HCT116 (cell line): Measurements from ENCODE around the gene UPK3A. TPM values are rescaled to one million over a fixed set of nuclear protein-coding genes. Genes with fewer than 3 reads are reported as not detected.

Experiments
- ATAC-seq: fragments of 200-7000 bp; cut with Tn5 transposase; 2 replicates; pipeline ENCODE4 v1.9.1; 2020; ENCODE audit warnings: mild to moderate bottlenecking, moderate library complexity
- BruUV-seq: library from RNA; stranded (reverse); fragments of 400-500 nt; replicated peaks from 2 replicates; lab custom pipeline; 2021; lab: Mats Ljungman, UMichigan
- CTCF ChIA-PET: fragments of 300-600 bp; sonication (Branson Sonifier 250); formaldehyde crosslinking; loops from one replicate; lab custom pipeline; 2021; ENCODE audit warnings: antibody characterized with exemption; lab: Charles Lee
- POLR2A ChIA-PET: fragments of 300-600, 350-600 bp; sonication (Branson Sonifier 250); formaldehyde crosslinking; loops from one replicate; lab custom pipeline; 2021; ENCODE audit warnings: antibody characterized with exemption; lab: Charles Lee
- RAD21 ChIA-PET, 2 experiments: fragments of 300-600 bp; sonication (Branson Sonifier 250); formaldehyde crosslinking; loops; one replicate each; lab custom pipeline; 2023; ENCODE audit warnings: low total read pairs in 2 of 2; ENCODE audit not compliant: uncharacterized antibody in 2 of 2, unreplicated experiment in 2 of 2, low non-redundant PET in 1 of 2; lab: Charles Lee
- DNase-seq: peaks from one replicate; pipeline ENCODE4 v3.0.0-alpha.2; 2010; ENCODE audit warnings: low read depth, low spot score
- H2AFZ ChIP-seq: fragments of 200-600 bp; shearing (Covaris generic), sonication (generic); 2 replicates; pipeline ENCODE4 v1.6.1; 2017; ENCODE audit warnings: low read depth, mixed run types, mixed read lengths, antibody characterized with exemption, low read length; ENCODE audit not compliant: poor library complexity, severe bottlenecking
- H3K27ac ChIP-seq: 2 replicates; pipeline ENCODE4 v1.5.1; 2012; ENCODE audit warnings: low read depth, low read length
- H3K27me3 ChIP-seq: fragments of 200-600 bp; sonication (generic); 2 replicates; pipeline ENCODE4 v1.6.1; 2016; ENCODE audit warnings: mixed run types, low read length, mixed read lengths; ENCODE audit not compliant: insufficient read depth
- H3K36me3 ChIP-seq, 2 experiments: fragments of 200-500 bp in 1 of 2; fragments of 200-600 bp in 1 of 2; sonication (Bioruptor generic) in 1 of 2; sonication (generic) in 1 of 2; 2 replicates each; pipeline versions ENCODE4 v1.5.1 to v1.6.1; 2014 to 2016; ENCODE audit warnings: low read length in 2 of 2, inconsistent platforms in 1 of 2, mixed read lengths in 1 of 2, mixed run types in 1 of 2; ENCODE audit not compliant: insufficient read depth in 2 of 2, control insufficient read depth in 1 of 2
- H3K4me1 ChIP-seq, 2 experiments: fragments of 200-600 bp in 1 of 2; sonication (generic) in 1 of 2; 2 replicates each; pipeline versions ENCODE4 v1.5.1 to v1.6.1; 2012 to 2017; ENCODE audit warnings: low read length in 2 of 2, inconsistent platforms in 1 of 2, mild to moderate bottlenecking in 1 of 2, mixed read lengths in 1 of 2, mixed run types in 1 of 2, moderate library complexity in 1 of 2; ENCODE audit not compliant: insufficient read depth in 2 of 2, control insufficient read depth in 1 of 2
- H3K4me2 ChIP-seq: fragments of 200-600 bp; sonication (generic); 2 replicates; pipeline ENCODE4 v1.6.1; 2017; ENCODE audit warnings: mixed run types, low read length, mixed read lengths
- H3K4me3 ChIP-seq, 2 experiments: fragments of 200-600 bp in 1 of 2; sonication (generic) in 1 of 2; replicated peaks in 1 of 2; 2 replicates each; pipeline ENCODE4 v1.5.1; 2011 to 2016; ENCODE audit warnings: low read length in 2 of 2, control low read depth in 1 of 2, low read depth in 1 of 2, mild to moderate bottlenecking in 1 of 2, mixed read lengths in 1 of 2, mixed run types in 1 of 2
- H3K79me2 ChIP-seq: fragments of 200-600 bp; sonication (generic); 2 replicates; pipeline ENCODE4 v1.6.1; 2017; ENCODE audit warnings: mild to moderate bottlenecking, mixed run types, low read length, moderate library complexity, mixed read lengths; ENCODE audit not compliant: insufficient read depth
- H3K9ac ChIP-seq: fragments of 200-600 bp; sonication (generic); 2 replicates; pipeline ENCODE4 v1.6.1; 2016; ENCODE audit warnings: low read length, mixed read lengths
- H3K9me2 ChIP-seq: fragments of 200-600 bp; sonication (generic), shearing (Covaris generic); 2 replicates; pipeline ENCODE4 v1.6.1; 2017; ENCODE audit warnings: mixed run types, mild to moderate bottlenecking, moderate library complexity; ENCODE audit not compliant: insufficient read depth
- H3K9me3 ChIP-seq, 2 experiments: fragments of 200-500 bp in 1 of 2; fragments of 200-600 bp in 1 of 2; sonication (Bioruptor generic) in 1 of 2; sonication (generic) in 1 of 2; 2 replicates each; pipeline ENCODE4 v1.6.1; 2014 to 2017; ENCODE audit warnings: low read length in 2 of 2, mixed read lengths in 2 of 2, inconsistent platforms in 1 of 2, low read depth in 1 of 2, mild to moderate bottlenecking in 1 of 2, mixed run types in 1 of 2, moderate library complexity in 1 of 2; ENCODE audit not compliant: control insufficient read depth in 1 of 2, insufficient read depth in 1 of 2
- H4K20me1 ChIP-seq: fragments of 200-600 bp; sonication (generic), shearing (Covaris generic); 2 replicates; pipeline ENCODE4 v1.6.1; 2017; ENCODE audit warnings: mixed run types, mild to moderate bottlenecking, moderate library complexity; ENCODE audit not compliant: insufficient read depth
- CBX3 ChIP-seq: IDR thresholded peaks from 2 replicates; pipeline ENCODE4 v1.6.1; 2012; ENCODE audit warnings: low read depth
- CEBPB ChIP-seq: IDR thresholded peaks from 2 replicates; pipeline ENCODE4 v1.6.1; 2012; ENCODE audit warnings: low read depth
- CTCF ChIP-seq, 3 experiments: fragments of 200-600 bp in 1 of 3; sonication (generic) in 1 of 3; IDR thresholded peaks in 2 of 3; conservative IDR thresholded peaks in 1 of 3; 2 replicates each; pipeline ENCODE4 v1.5.1; 2012 to 2017; ENCODE audit warnings: low read depth in 2 of 3, low read length in 2 of 3, antibody characterized with exemption in 1 of 3, borderline replicate concordance in 1 of 3, control low read depth in 1 of 3, mild to moderate bottlenecking in 1 of 3, mixed read lengths in 1 of 3, mixed run types in 1 of 3, moderate library complexity in 1 of 3; ENCODE audit not compliant: insufficient read depth in 1 of 3
- EGR1 ChIP-seq: IDR thresholded peaks from 2 replicates; pipeline ENCODE4 v1.6.1; 2012; ENCODE audit warnings: low read depth
- ELF1 ChIP-seq: IDR thresholded peaks from 2 replicates; pipeline ENCODE4 v1.6.1; 2012; ENCODE audit warnings: low read depth, borderline replicate concordance
- EZH2phosphoT487 ChIP-seq: fragments of 200-600 bp; IDR thresholded peaks from 2 replicates; pipeline ENCODE4 v1.6.1; 2018; ENCODE audit warnings: antibody characterized with exemption, borderline replicate concordance
- JUND ChIP-seq: IDR thresholded peaks from 2 replicates; pipeline ENCODE4 v1.6.1; 2012
- POLR2A ChIP-seq: IDR thresholded peaks from 2 replicates; pipeline ENCODE4 v1.7.0; 2011; ENCODE audit warnings: borderline replicate concordance; ENCODE audit not compliant: insufficient read depth, insufficient read length; ENCODE audit errors: extremely low read depth
- SIN3A ChIP-seq: IDR thresholded peaks from 2 replicates; pipeline ENCODE4 v1.6.1; 2012; ENCODE audit warnings: low read depth
- SRF ChIP-seq: IDR thresholded peaks from 2 replicates; pipeline ENCODE4 v1.6.1; 2012; ENCODE audit warnings: low read depth
- intact Hi-C: fragments of 100-400 bp; cut with micrococcal nuclease; formaldehyde crosslinking; loops from 2 replicates; pipeline ENCODE4 v1.10.0; 2022
- total RNA-seq: library from RNA; stranded (reverse); gene quantifications from one replicate; pipeline ENCODE4 v1.2.1, GENCODE V29; 2021; ENCODE audit not compliant: unreplicated experiment

Gene UPK3A
- total RNA-seq, 1 experiment from 2014 or later, result not detected

- H4K20me1 ChIP-seq, result no peaks in the 10 kb centered on the region
- BruUV-seq, result no TSS peak
- no peak overlapping the region for H3K4me3 ChIP-seq
- RAD21 ChIA-PET, result no interaction called here
- DNase-seq (no peak), ATAC-seq (no peak)
- no peaks in the 10 kb centered on the region for H3K27me3 ChIP-seq
- H3K36me3 ChIP-seq, result no peaks in the 10 kb centered on the region
- no peak for TF ChIP-seq SIN3A
- TF ChIP-seq EZH2phosphoT487, result no peak
- no peak for TF ChIP-seq EGR1
- TF ChIP-seq CTCF (IDR thresholded peaks at IDR 0.05 in 2 of 3, conservative IDR thresholded peaks at IDR 0.05 in 1 of 3; ENCODE audit: borderline replicate concordance in 1 of 3, insufficient read depth in 1 of 3, low read depth in 2 of 3, low read length in 2 of 3), result no peak
- TF ChIP-seq CEBPB, result no peak
- TF ChIP-seq POLR2A, result no peak
- no peak for TF ChIP-seq SRF
- TF ChIP-seq JUND, result no peak
- no peak for TF ChIP-seq CBX3
- no peak for TF ChIP-seq ELF1
- H3K9me3 ChIP-seq, result no peaks in the 10 kb centered on the region
- POLR2A ChIA-PET, result no interaction called here
- H3K4me2 ChIP-seq, result no peak overlapping the region
- H3K9ac ChIP-seq, result no peak overlapping the region
- no peaks in the 10 kb centered on the region for H3K79me2 ChIP-seq
- H3K9me2 ChIP-seq, result no peaks in the 10 kb centered on the region
- CTCF ChIA-PET, result interaction anchor here (1.4 kb wide), 1 partner anchor 12 kb away, joined by 5 read pairs; no protein-coding TSS in a partner anchor
- H3K27ac ChIP-seq, result no peak overlapping the region
- H2AFZ ChIP-seq, result no peak overlapping the region
- intact Hi-C loops, result no loop called here
- peaks cover 8 to 22% of the 10 kb centered on the region in 2 experiments; a peak in 3 of 4 replicates for H3K4me1 ChIP-seq
These were observed 22.4 kb upstream of the UPK3A start for GRCh38 chr22:45262195-45262930.
